ENCODE results near the gene PDE4B. TPM values are rescaled to one million over a fixed set of nuclear protein-coding genes. Genes with fewer than 3 reads are reported as not detected.

The PDE4B gene
- total and polyA plus RNA-seq, 10 of the 15 experiments (the other 5 are each of a cell fraction or from before 2014, with no cell fraction given), result 3.0 to 13.2 (median 5.7) TPM

DNA sequence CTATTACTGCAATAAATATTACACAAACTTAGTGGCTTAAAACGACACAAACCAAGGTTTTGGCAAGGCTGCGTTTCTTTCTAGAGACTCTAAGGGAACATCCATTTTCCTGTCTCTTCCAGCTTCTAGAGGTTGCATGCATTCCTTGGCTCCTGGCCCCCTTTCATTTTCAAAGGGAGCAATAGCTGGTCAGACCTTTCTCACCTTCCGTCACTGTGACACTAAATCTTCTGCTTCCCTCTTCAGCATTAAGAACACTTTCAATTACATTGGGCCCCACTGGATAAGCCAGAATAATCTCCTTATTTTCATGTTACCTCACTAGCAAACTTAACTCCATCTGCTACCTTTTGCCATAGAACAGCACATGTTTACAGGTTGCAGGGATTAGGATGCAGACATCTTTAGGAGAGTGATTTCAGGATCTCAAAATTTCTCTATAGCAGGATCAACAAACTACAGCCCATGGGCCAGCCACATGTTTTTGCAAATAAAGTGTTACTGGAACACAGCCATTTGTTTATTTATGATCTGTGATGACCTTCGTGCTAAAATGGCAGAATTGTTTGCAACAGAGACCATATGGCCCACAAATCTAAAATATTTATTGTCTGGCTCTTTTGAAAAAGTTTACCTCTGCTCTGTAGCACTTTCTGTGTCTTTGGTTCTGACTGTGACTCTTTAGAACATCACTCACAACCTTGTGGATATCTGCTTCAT is 519.7 kb downstream of the PDE4B start:
- 86% methylated on average over 4 of the region's 4 CpGs for WGBS (ENCODE audit: insufficient coverage, insufficient replicate concordance, low lambda C conversion rate, missing lambda C conversion rate)
- DNase-seq (ENCODE audit: low read depth, low spot score), result no peak
- SMC1A ChIA-PET (ENCODE audit: uncharacterized antibody, unreplicated experiment), result interaction anchor here (0.8 to 1.4 kb wide), 4 partner anchors 10 to 45 kb away, joined by 3 to 4 read pairs (median 4); no protein-coding TSS in a partner anchor
- FAIRE-seq, result no peak
- Histone ChIP-seq H3K27me3 (replicated peaks in 1 of 2; ENCODE audit: control insufficient read depth in 2 of 2, insufficient read depth in 2 of 2, low read length in 1 of 2) (no peaks in the 10 kb centered on the region), H3K36me3 (ENCODE audit: control insufficient read depth in 2 of 2, insufficient read depth in 2 of 2, low read length in 1 of 2) (no peaks in the 10 kb centered on the region), H3K79me2 (ENCODE audit: control insufficient read depth, insufficient read depth, low read length) (no peaks in the 10 kb centered on the region), H3K27ac (ENCODE audit: control insufficient read depth, insufficient read depth) (no peak overlapping the region), H3K4me2 (ENCODE audit: control insufficient read depth, insufficient read depth) (no peak overlapping the region), H3K4me3 (no peak overlapping the region), H4K20me1 (ENCODE audit: control insufficient read depth, insufficient read depth) (no peaks in the 10 kb centered on the region), H2AFZ (ENCODE audit: control insufficient read depth, low read depth, low read length) (no peak overlapping the region), H3K4me1 (ENCODE audit: control insufficient read depth, insufficient read depth, low read length) (no peaks in the 10 kb centered on the region), H3K9me3 (replicated peaks; ENCODE audit: control insufficient read depth, insufficient read depth, low read length) (no peaks in the 10 kb centered on the region), H3K9ac (ENCODE audit: control insufficient read depth, insufficient read depth, low read length) (no peak overlapping the region)
- TF ChIP-seq KDM1A (IDR thresholded peaks at IDR 0.05; ENCODE audit: borderline replicate concordance), result no peak
- no peak for TF ChIP-seq KAT2A (conservative IDR thresholded peaks at IDR 0.05; ENCODE audit: control insufficient read depth, low read depth, low read length)
- no peak for TF ChIP-seq SMAD1 (IDR thresholded peaks at IDR 0.05; ENCODE audit: low read depth, partially characterized antibody)
- no peak for TF ChIP-seq SRF (IDR thresholded peaks at IDR 0.05; ENCODE audit: low read depth in 2 of 2, low read length in 2 of 2)
- TF ChIP-seq DPF2 (IDR thresholded peaks at IDR 0.05), result no peak
- TF ChIP-seq, protein P1, sequence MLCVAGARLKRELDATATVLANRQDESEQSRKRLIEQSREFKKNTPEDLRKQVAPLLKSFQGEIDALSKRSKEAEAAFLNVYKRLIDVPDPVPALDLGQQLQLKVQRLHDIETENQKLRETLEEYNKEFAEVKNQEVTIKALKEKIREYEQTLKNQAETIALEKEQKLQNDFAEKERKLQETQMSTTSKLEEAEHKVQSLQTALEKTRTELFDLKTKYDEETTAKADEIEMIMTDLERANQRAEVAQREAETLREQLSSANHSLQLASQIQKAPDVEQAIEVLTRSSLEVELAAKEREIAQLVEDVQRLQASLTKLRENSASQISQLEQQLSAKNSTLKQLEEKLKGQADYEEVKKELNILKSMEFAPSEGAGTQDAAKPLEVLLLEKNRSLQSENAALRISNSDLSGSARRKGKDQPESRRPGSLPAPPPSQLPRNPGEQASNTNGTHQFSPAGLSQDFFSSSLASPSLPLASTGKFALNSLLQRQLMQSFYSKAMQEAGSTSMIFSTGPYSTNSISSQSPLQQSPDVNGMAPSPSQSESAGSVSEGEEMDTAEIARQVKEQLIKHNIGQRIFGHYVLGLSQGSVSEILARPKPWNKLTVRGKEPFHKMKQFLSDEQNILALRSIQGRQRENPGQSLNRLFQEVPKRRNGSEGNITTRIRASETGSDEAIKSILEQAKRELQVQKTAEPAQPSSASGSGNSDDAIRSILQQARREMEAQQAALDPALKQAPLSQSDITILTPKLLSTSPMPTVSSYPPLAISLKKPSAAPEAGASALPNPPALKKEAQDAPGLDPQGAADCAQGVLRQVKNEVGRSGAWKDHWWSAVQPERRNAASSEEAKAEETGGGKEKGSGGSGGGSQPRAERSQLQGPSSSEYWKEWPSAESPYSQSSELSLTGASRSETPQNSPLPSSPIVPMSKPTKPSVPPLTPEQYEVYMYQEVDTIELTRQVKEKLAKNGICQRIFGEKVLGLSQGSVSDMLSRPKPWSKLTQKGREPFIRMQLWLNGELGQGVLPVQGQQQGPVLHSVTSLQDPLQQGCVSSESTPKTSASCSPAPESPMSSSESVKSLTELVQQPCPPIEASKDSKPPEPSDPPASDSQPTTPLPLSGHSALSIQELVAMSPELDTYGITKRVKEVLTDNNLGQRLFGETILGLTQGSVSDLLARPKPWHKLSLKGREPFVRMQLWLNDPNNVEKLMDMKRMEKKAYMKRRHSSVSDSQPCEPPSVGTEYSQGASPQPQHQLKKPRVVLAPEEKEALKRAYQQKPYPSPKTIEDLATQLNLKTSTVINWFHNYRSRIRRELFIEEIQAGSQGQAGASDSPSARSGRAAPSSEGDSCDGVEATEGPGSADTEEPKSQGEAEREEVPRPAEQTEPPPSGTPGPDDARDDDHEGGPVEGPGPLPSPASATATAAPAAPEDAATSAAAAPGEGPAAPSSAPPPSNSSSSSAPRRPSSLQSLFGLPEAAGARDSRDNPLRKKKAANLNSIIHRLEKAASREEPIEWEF (IDR thresholded peaks at IDR 0.05; ENCODE audit: insufficient replicate concordance, low read depth, low read length), result no peak
- TF ChIP-seq FOS (IDR thresholded peaks at IDR 0.05; ENCODE audit: borderline replicate concordance, extremely low read depth, insufficient read length), result no peak
- TF ChIP-seq, protein P2, sequence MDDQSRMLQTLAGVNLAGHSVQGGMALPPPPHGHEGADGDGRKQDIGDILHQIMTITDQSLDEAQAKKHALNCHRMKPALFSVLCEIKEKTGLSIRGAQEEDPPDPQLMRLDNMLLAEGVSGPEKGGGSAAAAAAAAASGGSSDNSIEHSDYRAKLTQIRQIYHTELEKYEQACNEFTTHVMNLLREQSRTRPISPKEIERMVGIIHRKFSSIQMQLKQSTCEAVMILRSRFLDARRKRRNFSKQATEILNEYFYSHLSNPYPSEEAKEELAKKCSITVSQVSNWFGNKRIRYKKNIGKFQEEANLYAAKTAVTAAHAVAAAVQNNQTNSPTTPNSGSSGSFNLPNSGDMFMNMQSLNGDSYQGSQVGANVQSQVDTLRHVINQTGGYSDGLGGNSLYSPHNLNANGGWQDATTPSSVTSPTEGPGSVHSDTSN (IDR thresholded peaks at IDR 0.05; ENCODE audit: insufficient replicate concordance, low read depth, low read length), result no peak
- no peak for TF ChIP-seq MYC (IDR thresholded peaks at IDR 0.05; ENCODE audit: insufficient read depth, insufficient read length, insufficient replicate concordance, low read length, severe bottlenecking)
- no peak for TF ChIP-seq HCFC1 (IDR thresholded peaks at IDR 0.05; ENCODE audit: low read length)
- TF ChIP-seq CBX3 (IDR thresholded peaks at IDR 0.05; ENCODE audit: borderline replicate concordance, low read depth), result no peak
- ATAC-seq, result no peak
- CTCF ChIA-PET, result no interaction called here
- POLR2A ChIA-PET, result no interaction called here
- RAD21 ChIA-PET (ENCODE audit: unreplicated experiment), result no interaction called here
- intact Hi-C loops (cut with micrococcal nuclease; ENCODE audit: unreplicated experiment), result no loop called here
- BruUV-seq (replicated peaks), result no TSS peak
- in situ Hi-C loops (cut with MboI), result no loop called here

All from GM12878 (cell line).